Thyroid gland (tissue), 4 donors: ENCODE data around the gene CDV3.

ENCODE experiments used
- CTCF ChIP-seq, 6 experiments: fragments of 200-600 bp in 3 of 6; fragments of 450-650 bp in 3 of 6; sonication (generic) in 3 of 6; IDR thresholded peaks; one replicate each; pipeline ENCODE4 v1.5.1; 2016 to 2019; ENCODE audit warnings: antibody characterized with exemption in 6 of 6, mild to moderate bottlenecking in 2 of 6, inconsistent platforms in 1 of 6, moderate library complexity in 1 of 6
- POLR2A ChIP-seq, 2 donors: fragments of 450-650 bp; IDR thresholded peaks; one replicate each; pipeline ENCODE4 v1.6.1; 2017; ENCODE audit warnings: antibody characterized with exemption in 2 of 2, mild to moderate bottlenecking in 2 of 2, moderate library complexity in 1 of 2

GRCh38 chr3:133535971-133536881 is 37.3 kb upstream of the CDV3 start:
- TF ChIP-seq POLR2A (IDR thresholded peaks at IDR 0.05) = no peak
- TF ChIP-seq CTCF (IDR thresholded peaks at IDR 0.05) = no peak
